CD8-positive, alpha-beta memory T cell (primary cell): ENCODE measurements around the gene PARP4. TPM values are rescaled to one million over a fixed set of nuclear protein-coding genes. Genes with fewer than 3 reads are reported as not detected.
"Not testable (repeated sequence)": the region's sequence is repeated elsewhere in the genome, so short reads cannot be mapped to it uniquely, and the experiment has no call there.

Experiments
- CTCF ChIA-PET: fragments of 350-600 bp; sonication (Branson Sonifier 250); formaldehyde crosslinking; loops from one replicate; lab custom pipeline; 2021; ENCODE audit warnings: antibody characterized with exemption; lab: Charles Lee
- POLR2A ChIA-PET: fragments of 350-600 bp; sonication (Branson Sonifier 250); formaldehyde crosslinking; loops from one replicate; lab custom pipeline; 2021; ENCODE audit warnings: antibody characterized with exemption; lab: Charles Lee
- DNase-seq, 5 donors: peaks; one replicate each; pipeline versions ENCODE4 v3.0.0 to v3.0.0-alpha.2; 2020 to 2022; ENCODE audit warnings: mixed read lengths in 1 of 5
- H3K27ac ChIP-seq: one replicate; pipeline ENCODE4 v1.7.0; 2013; ENCODE audit warnings: low read depth, mild to moderate bottlenecking, low read length, moderate library complexity
- H3K27me3 ChIP-seq: 2 replicates; pipeline ENCODE4 v1.7.0; 2013; ENCODE audit warnings: low read length, mild to moderate bottlenecking; ENCODE audit not compliant: insufficient read depth, poor library complexity, severe bottlenecking
- H3K36me3 ChIP-seq: 2 replicates; pipeline ENCODE4 v1.7.0; 2013; ENCODE audit warnings: mild to moderate bottlenecking, low read length, moderate library complexity; ENCODE audit not compliant: insufficient read depth
- H3K4me1 ChIP-seq: 2 replicates; pipeline ENCODE4 v1.7.0; 2013; ENCODE audit warnings: mild to moderate bottlenecking, low read length, moderate library complexity; ENCODE audit not compliant: insufficient read depth
- H3K4me3 ChIP-seq: 2 replicates; pipeline ENCODE4 v1.7.0; 2013; ENCODE audit warnings: mild to moderate bottlenecking, low read length
- H3K9me3 ChIP-seq: 2 replicates; pipeline ENCODE4 v1.7.0; 2013; ENCODE audit warnings: mild to moderate bottlenecking, low read length
- H3K27ac Mint-ChIP-seq, 8 donors: one replicate each; pipeline ENCODE4 v1.8.0; 2020 to 2021; ENCODE audit warnings: mixed read lengths in 8 of 8, mild to moderate bottlenecking in 6 of 8, inconsistent platforms in 3 of 8, moderate library complexity in 3 of 8
- H3K27me3 Mint-ChIP-seq, 2 donors: one replicate each; pipeline ENCODE4 v1.8.0; 2020 to 2021; ENCODE audit warnings: mixed read lengths in 2 of 2, mild to moderate bottlenecking in 1 of 2, moderate library complexity in 1 of 2
- H3K36me3 Mint-ChIP-seq, 3 donors: one replicate each; pipeline ENCODE4 v1.8.0; 2020 to 2021; ENCODE audit warnings: mixed read lengths in 3 of 3, inconsistent platforms in 1 of 3, mild to moderate bottlenecking in 1 of 3
- H3K4me1 Mint-ChIP-seq, 3 donors: one replicate each; pipeline ENCODE4 v1.8.0; 2020 to 2021; ENCODE audit warnings: mixed read lengths in 3 of 3, inconsistent platforms in 1 of 3, mild to moderate bottlenecking in 1 of 3
- H3K4me3 Mint-ChIP-seq, 7 donors: one replicate each; pipeline ENCODE4 v1.8.0; 2020 to 2021; ENCODE audit warnings: mixed read lengths in 7 of 7, mild to moderate bottlenecking in 6 of 7, moderate library complexity in 4 of 7, inconsistent platforms in 2 of 7
- H3K9me3 Mint-ChIP-seq, 5 donors: one replicate each; pipeline ENCODE4 v1.8.0; 2020 to 2022; ENCODE audit warnings: mixed read lengths in 5 of 5, mild to moderate bottlenecking in 3 of 5, moderate library complexity in 2 of 5, inconsistent platforms in 1 of 5
- polyA plus RNA-seq: library from polyadenylated mRNA; unstranded; fragments of 300-500 nt; fragmentation: Illumina TruSeq; gene quantifications from one replicate; pipeline ENCODE4 v1.2.3, GENCODE V29; 2021
- total RNA-seq, 2 experiments: library from RNA; stranded (reverse); gene quantifications; one replicate each; pipeline ENCODE4 v1.2.3, GENCODE V29; 2021

Gene PARP4
- total RNA-seq: 10 to 100 TPM; 37.4 to 38.7 TPM
- 59.7 TPM for polyA plus RNA-seq

DNA sequence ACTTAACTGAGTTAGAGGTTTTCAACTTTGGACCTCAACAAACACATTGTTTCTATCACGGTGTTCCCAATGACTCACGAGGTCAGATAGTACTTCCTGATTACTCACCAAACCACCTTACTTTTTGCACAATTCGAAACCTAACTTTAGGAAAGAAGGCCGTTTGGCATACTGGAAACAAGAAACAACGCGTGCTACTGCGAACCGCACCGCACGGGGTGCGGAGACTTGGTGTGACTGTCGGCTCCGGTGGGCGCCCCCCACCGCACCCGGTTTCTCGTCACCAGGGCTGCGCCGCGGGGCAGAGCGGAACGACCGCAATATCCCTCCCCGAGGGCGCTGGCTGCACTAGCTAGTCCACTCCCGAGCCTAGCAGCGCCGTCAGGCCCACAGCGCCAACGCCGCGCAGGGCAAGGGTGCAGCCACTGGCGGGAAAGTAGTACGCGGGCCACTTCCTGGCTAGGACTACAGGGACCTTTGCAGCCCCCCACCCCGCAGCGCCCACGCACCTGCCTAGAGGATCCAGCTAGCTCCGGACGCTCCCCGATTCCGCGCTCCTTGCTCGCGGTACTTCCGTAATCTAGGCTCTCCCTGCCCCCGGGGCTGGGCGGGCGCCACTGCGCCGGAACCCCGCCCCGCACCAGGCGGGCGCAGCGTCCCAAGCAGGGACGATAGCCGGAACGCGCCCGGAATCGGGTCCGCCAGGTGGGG lies at the start of gene PARP4:
Gene PARP4 (minus strand): TSS at position 582 of the 711 bp plus-strand sequence. CDS start 9,002 bp downstream, outside the sequence.
- DNase-seq: peak; percentile 49 to 75 (median 70)
- ChIA-PET POLR2A (interaction anchor here (0.9 to 1.0 kb wide), 2 partner anchors 106 to 197 kb away, joined by 3 read pairs; no protein-coding TSS in a partner anchor), CTCF (interaction anchor here (1.2 to 1.4 kb wide), 2 partner anchors 12 to 17 kb away, joined by 3 to 6 read pairs; no protein-coding TSS in a partner anchor)
- H3K27me3 ChIP-seq: no peaks in the 10 kb centered on the region
- Mint-ChIP-seq H3K4me3 (peak within 1 kb of the TSS; percentile 88 to 96 (median 93)), H3K27ac (peak within 1 kb of the TSS; percentile 77 to 97 (median 92)), H3K9me3 (peaks cover 0 to 1% (median 0%) of the 10 kb centered on the region in 5 donors), H3K36me3 (peaks cover 3 to 33% (median 6%) of the 10 kb centered on the region in 3 donors), H3K27me3 (no peaks in the 10 kb centered on the region), H3K4me1 (peaks cover 35 to 47% (median 39%) of the 10 kb centered on the region in 3 donors)
- H3K27ac ChIP-seq: peak within 1 kb of the TSS; percentile 76
- peak within 1 kb of the TSS; percentile 81 for H3K4me3 ChIP-seq
- H3K36me3 ChIP-seq: no peaks in the 10 kb centered on the region
- no peaks in the 10 kb centered on the region for H3K9me3 ChIP-seq
- H3K4me1 ChIP-seq: peaks cover 11% of the 10 kb centered on the region

DNA sequence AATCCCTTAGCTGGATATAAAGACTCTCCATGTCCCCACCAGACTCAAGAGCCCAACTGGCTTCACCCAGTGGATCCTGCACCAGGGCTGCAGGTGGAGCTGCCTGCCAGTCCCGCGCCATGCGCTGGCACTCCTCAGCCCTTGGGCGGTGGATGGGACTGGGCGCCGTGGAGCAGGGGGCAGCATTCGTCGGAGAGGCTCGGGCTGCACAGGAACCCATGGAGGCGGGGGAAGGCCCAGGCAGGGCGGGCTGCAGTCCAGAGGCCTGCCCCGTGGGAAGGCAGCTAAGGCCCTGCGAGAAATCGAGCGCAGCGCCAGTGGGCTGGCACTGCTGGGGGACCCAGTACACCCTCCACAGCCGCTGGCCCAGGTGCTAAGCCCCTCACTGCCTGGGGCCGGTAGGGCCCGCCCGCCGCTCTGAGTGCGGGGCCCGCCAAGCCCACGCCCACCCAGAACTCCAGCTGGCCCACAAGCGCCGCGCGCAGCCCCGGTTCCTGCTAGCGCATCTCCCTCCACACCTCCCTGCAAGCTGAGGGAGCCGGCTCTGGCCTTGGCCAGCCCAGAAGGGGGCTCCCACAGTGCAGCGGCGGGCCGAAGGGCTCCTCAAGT lies 48.1 kb upstream of the PARP4 start:
- POLR2A ChIA-PET, H3K36me3 ChIP-seq, DNase-seq, H3K4me3 ChIP-seq, H3K27me3 ChIP-seq, H3K4me1 ChIP-seq, H3K9me3 Mint-ChIP-seq, CTCF ChIA-PET, H3K27ac Mint-ChIP-seq, H3K4me3 Mint-ChIP-seq, H3K9me3 ChIP-seq, H3K27ac ChIP-seq, H3K36me3 Mint-ChIP-seq: not testable (repeated sequence)
- Mint-ChIP-seq H3K27me3 (peaks cover 33 to 58% of the 10 kb centered on the region in 2 donors), H3K4me1 (peaks cover 8 to 11% (median 10%) of the 10 kb centered on the region in 3 donors)

DNA sequence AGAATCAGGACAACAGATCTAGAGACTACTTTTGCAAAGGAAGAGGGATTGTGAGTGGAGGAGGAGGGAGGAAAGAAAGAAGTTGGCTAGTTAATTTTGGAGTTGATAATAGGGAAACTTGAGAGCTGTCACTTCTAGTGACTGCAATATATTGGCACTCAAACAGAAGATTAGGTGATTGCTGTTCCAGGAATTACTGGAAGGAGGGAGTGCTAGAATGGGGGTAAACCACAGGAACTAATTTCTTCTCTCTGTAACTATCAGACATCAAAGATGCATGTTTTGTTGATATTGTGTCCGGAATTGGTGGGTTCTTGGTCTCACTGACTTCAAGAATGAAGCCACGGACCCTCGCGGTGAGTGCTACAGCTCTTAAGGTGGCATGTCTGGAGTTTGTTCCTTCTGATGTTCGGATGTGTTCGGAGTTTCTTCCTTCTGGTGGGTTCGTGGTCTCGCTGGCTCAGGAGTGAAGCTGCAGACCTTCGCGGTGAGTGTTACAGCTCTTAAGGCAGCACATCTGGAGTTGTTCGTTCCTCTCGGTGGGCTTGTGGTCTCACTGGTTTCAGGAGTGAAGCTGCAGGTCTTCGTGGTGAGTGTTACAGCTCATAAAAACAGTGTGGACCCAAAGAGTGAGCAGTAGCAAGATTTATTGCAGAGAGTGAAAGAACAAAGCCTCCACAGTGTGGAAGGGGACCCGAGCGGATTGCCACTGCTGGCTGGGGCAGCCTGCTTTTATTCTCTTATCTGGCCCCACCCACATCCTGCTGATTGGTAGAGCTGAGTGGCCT lies 47.0 kb upstream of the PARP4 start:
- POLR2A ChIA-PET, H3K4me1 ChIP-seq, DNase-seq, CTCF ChIA-PET, H3K27me3 ChIP-seq, H3K27ac ChIP-seq, H3K36me3 ChIP-seq, H3K4me3 ChIP-seq, H3K9me3 ChIP-seq, H3K36me3 Mint-ChIP-seq, H3K9me3 Mint-ChIP-seq: not testable (repeated sequence)
- Mint-ChIP-seq H3K27ac (peak overlapping the region in 2 of 8 donors; percentile 9 to 15), H3K4me1 (peaks cover 8 to 11% (median 10%) of the 10 kb centered on the region in 3 donors), H3K27me3 (peaks cover 29 to 55% of the 10 kb centered on the region in 2 donors), H3K4me3 (peak overlapping the region in 6 of 7 donors; percentile 3 to 69 (median 38))

DNA sequence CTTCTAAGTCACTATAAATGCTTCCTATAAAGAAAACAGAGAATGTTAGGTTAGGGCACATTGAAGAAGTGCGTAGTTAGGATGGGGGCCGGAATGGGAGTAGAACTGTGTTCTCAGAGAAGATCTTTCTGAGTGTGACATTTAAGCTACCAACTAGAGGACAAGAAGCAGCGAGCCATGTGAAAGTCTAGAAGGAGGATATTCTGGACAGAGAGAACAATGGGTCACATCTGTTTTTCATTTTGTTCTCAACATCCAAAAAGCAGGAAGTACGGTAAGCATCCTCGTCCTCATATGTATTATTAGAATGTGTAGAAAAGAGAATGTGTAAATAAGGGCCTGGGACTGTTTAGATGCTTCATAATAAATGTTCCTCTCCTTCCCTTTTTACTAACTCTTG lies 44.5 kb upstream of the PARP4 start:
- Histone ChIP-seq H3K36me3 (no peaks in the 10 kb centered on the region), H3K27me3 (peaks cover 6% of the 10 kb centered on the region), H3K4me1 (no peaks in the 10 kb centered on the region), H3K4me3 (no peak overlapping the region), H3K9me3 (no peaks in the 10 kb centered on the region), H3K27ac (no peak overlapping the region)
- POLR2A ChIA-PET: no interaction called here
- CTCF ChIA-PET: no interaction called here
- Mint-ChIP-seq H3K36me3 (peaks cover 0 to 2% (median 0%) of the 10 kb centered on the region in 3 donors), H3K27me3 (peaks cover 22 to 64% of the 10 kb centered on the region in 2 donors), H3K9me3 (peaks cover 0 to 2% (median 0%) of the 10 kb centered on the region in 5 donors), H3K4me3 (no peak overlapping the region), H3K4me1 (peaks cover 8 to 11% (median 10%) of the 10 kb centered on the region in 3 donors), H3K27ac (no peak overlapping the region)
- no peak for DNase-seq

DNA sequence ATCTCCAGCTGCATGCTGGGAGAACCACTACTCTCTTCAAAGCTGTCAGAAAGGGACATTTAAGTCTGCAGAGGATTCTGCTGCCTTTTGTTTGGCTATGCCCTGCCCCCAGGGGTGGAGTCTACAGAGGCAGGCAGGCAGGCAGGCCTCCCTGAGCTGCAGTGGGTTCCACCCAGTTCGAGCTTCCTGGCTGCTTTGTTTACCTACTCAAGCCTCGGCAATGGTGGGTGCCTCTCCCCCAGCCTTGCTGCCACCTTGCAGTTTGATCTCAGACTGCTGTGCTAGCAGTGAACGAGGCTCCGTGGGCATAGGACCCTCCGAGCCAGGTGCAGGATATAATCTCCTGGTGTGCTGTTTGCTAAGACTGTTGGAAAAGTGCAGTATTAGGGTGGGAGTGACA lies 41.3 kb upstream of the PARP4 start:
- POLR2A ChIA-PET, H3K4me1 ChIP-seq, H3K27ac ChIP-seq, H3K27me3 ChIP-seq, H3K36me3 Mint-ChIP-seq, CTCF ChIA-PET, H3K4me3 Mint-ChIP-seq, H3K9me3 Mint-ChIP-seq, H3K36me3 ChIP-seq, H3K4me1 Mint-ChIP-seq, DNase-seq, H3K9me3 ChIP-seq, H3K4me3 ChIP-seq, H3K27ac Mint-ChIP-seq: not testable (repeated sequence)
- peaks cover 14 to 48% of the 10 kb centered on the region in 2 donors for H3K27me3 Mint-ChIP-seq

DNA sequence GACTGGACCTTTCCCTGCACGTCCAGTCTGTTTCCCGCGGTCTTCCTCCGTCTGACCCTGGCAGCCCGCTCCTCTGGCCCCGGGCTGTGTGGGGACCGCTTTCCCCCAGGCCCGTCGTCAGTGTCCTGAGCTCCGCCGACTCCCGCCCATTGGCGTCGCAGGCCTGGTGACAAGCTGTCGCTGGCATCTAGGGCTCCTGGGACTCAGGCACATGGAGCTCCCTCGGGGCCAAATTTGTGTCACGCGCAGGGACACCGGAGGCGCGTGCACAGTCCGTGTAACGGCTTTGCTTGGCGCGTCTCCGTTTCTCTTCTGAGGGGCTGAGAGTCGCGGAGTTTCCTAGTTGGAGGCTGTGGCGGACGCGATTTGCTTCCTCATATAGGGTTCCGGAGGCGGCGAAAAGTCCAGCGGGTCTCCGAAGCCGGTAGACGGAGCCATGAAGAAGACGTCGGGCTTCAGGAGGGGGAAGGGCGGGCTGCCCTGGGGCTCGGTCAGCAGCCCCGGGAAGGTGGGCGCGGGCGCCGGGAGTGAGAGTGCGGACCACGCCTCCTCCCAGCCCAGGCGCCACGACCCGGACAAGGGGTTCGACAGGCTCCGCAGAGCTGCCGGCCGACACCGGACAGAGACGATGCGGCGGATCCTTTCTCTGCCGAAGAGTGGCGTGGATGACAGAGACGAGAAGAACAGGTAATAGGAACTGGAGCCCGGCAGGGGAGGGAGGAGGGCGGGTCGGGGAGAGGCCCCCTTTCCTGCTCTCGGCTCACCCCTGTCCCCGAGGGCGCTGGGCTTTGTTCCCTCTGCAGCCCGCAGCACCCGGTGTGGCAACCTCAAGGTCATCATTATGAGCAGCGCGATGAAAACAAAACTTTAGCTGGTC lies 29.1 kb upstream of the PARP4 start:
- H3K9me3 ChIP-seq, H3K36me3 ChIP-seq, H3K27ac ChIP-seq, H3K36me3 Mint-ChIP-seq, CTCF ChIA-PET, POLR2A ChIA-PET, H3K4me1 ChIP-seq, H3K9me3 Mint-ChIP-seq: not testable (repeated sequence)
- DNase-seq: peak in 1 of 5 donors; percentile 11
- Mint-ChIP-seq H3K4me1 (peaks cover 5 to 18% (median 15%) of the 10 kb centered on the region in 3 donors), H3K27me3 (peaks cover 31 to 62% of the 10 kb centered on the region in 2 donors), H3K4me3 (peak overlapping the region; percentile 80 to 90 (median 86)), H3K27ac (peak overlapping the region in 1 of 8 donors; percentile 43)
- Histone ChIP-seq H3K27me3 (peaks cover 12% of the 10 kb centered on the region), H3K4me3 (peak overlapping the region; percentile 26)

DNA sequence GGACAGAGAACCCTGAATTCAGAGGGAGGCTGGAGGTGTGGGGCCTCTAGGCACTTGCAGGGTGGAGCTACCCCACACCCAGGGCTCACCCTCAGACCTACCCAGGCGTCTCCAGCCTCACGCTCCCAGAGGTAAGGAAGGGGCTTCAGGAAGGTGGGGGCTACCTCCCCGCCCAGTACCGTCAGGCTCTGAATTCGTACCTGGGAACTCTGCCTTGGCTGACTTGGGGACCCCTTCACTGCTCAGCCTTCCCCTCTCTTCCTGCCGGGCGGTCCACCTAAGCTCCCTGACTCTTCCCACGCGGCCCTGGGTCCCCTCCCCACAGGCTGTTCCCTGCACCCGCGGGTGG lies 28.5 kb upstream of the PARP4 start:
- Mint-ChIP-seq H3K4me3 (peak overlapping the region in 5 of 7 donors; percentile 85 to 90 (median 86)), H3K36me3 (no peaks in the 10 kb centered on the region), H3K4me1 (peaks cover 5 to 18% (median 15%) of the 10 kb centered on the region in 3 donors), H3K27ac (no peak overlapping the region), H3K27me3 (peaks cover 28 to 61% of the 10 kb centered on the region in 2 donors), H3K9me3 (peaks cover 0 to 2% (median 0%) of the 10 kb centered on the region in 5 donors)
- H3K27ac ChIP-seq: no peak overlapping the region
- H3K36me3 ChIP-seq: no peaks in the 10 kb centered on the region
- POLR2A ChIA-PET: no interaction called here
- peak overlapping the region; percentile 26 for H3K4me3 ChIP-seq
- CTCF ChIA-PET: no interaction called here
- no peak for DNase-seq
- no peaks in the 10 kb centered on the region for H3K9me3 ChIP-seq
- peaks cover 12% of the 10 kb centered on the region for H3K27me3 ChIP-seq
- H3K4me1 ChIP-seq: no peaks in the 10 kb centered on the region
